HepG2 (cell line): ENCODE results near the gene DIPK1A. TPM values are rescaled to one million over a fixed set of nuclear protein-coding genes. Genes with fewer than 3 reads are reported as not detected.

Source experiments
- ARID2 ChIP-seq: sonication (generic); formaldehyde crosslinking; IDR thresholded peaks from 2 replicates; pipeline ENCODE4 v1.8.1; 2022; ENCODE audit warnings: mild to moderate bottlenecking, missing genetic modification reagents, borderline replicate concordance
- BORCS8-MEF2B ChIP-seq: sonication (generic); formaldehyde crosslinking; IDR thresholded peaks from 2 replicates; pipeline ENCODE4 v1.8.0; 2022; ENCODE audit warnings: mild to moderate bottlenecking, missing genetic modification reagents
- CCDC6 ChIP-seq: sonication (generic); formaldehyde crosslinking; IDR thresholded peaks from 2 replicates; pipeline ENCODE4 v1.8.1; 2022; ENCODE audit warnings: mild to moderate bottlenecking, missing genetic modification reagents, moderate library complexity
- CREB1 ChIP-seq, 2 experiments: fragments of 450-650 bp in 1 of 2; IDR thresholded peaks; 2 replicates each; pipeline ENCODE4 v1.6.1; 2016 to 2017; ENCODE audit warnings: control low read depth in 1 of 2, mild to moderate bottlenecking in 1 of 2, missing compliant biosample characterization in 1 of 2, missing genetic modification characterization in 1 of 2
- MIER2 ChIP-seq: IDR thresholded peaks from 2 replicates; pipeline ENCODE4 v1.6.1; 2016; ENCODE audit warnings: missing biosample characterization, missing genetic modification reagents
- MYC ChIP-seq: sonication (generic); formaldehyde crosslinking; IDR thresholded peaks from 2 replicates; pipeline ENCODE4 v1.9.0; 2021; ENCODE audit warnings: missing genetic modification reagents, borderline replicate concordance
- NFYB ChIP-seq: sonication (generic); formaldehyde crosslinking; IDR thresholded peaks from 2 replicates; pipeline ENCODE4 v1.4.0; 2020; ENCODE audit warnings: missing genetic modification reagents
- PAXIP1 ChIP-seq: sonication (generic); formaldehyde crosslinking; conservative IDR thresholded peaks from 2 replicates; pipeline ENCODE4 v1.4.0; 2020; ENCODE audit warnings: mild to moderate bottlenecking, missing genetic modification reagents, moderate library complexity
- SIX4 ChIP-seq: sonication (generic); formaldehyde crosslinking; IDR thresholded peaks from 2 replicates; pipeline ENCODE4 v1.4.0; 2020; ENCODE audit warnings: missing genetic modification reagents
- ZBTB26 ChIP-seq: IDR thresholded peaks from 2 replicates; pipeline ENCODE4 v1.6.1; 2016; ENCODE audit warnings: missing compliant biosample characterization, missing genetic modification reagents, borderline replicate concordance
- ZBTB33 ChIP-seq: sonication (generic); formaldehyde crosslinking; IDR thresholded peaks from 2 replicates; pipeline ENCODE4 v1.4.0; 2020; ENCODE audit warnings: missing genetic modification reagents
- ZBTB37 ChIP-seq: sonication (generic); formaldehyde crosslinking; IDR thresholded peaks from 2 replicates; pipeline ENCODE4 v1.4.0; 2020; ENCODE audit warnings: mild to moderate bottlenecking, missing genetic modification reagents
- ZNF124 ChIP-seq: sonication (generic); formaldehyde crosslinking; IDR thresholded peaks from 2 replicates; pipeline ENCODE4 v1.4.0; 2020; ENCODE audit warnings: missing genetic modification reagents
- ZNF503 ChIP-seq: sonication (generic); formaldehyde crosslinking; IDR thresholded peaks from 2 replicates; pipeline ENCODE4 v1.4.0; 2020; ENCODE audit warnings: missing genetic modification reagents
- ZNF614 ChIP-seq: IDR thresholded peaks from 2 replicates; pipeline ENCODE4 v1.6.1; 2018; ENCODE audit warnings: missing biosample characterization, missing genetic modification reagents, inconsistent platforms, borderline replicate concordance
- polyA plus RNA-seq, 8 experiments: library from polyadenylated mRNA; depleted of rRNA in 3 of 8; stranded (reverse) in 7 of 8; unstranded in 1 of 8; fragments of >200 nt; fragmentation: Illumina TruSeq in 4 of 8; extraction: Trizol in 4 of 8; gene quantifications; 2 replicates each; pipeline versions ENCODE4 v1.2.1 to v1.2.3, GENCODE V29; 2011 to 2016; ENCODE audit warnings: low read depth in 4 of 8, missing spikeins in 1 of 8, mixed read lengths in 1 of 8; ENCODE audit not compliant: insufficient read depth in 1 of 8
- total RNA-seq, 5 experiments: library from RNA; depleted of rRNA; stranded (reverse); fragments of >200 nt; fragmentation: Illumina TruSeq; extraction: Trizol; gene quantifications; 2 replicates each; pipeline ENCODE4 v1.2.3, GENCODE V29; 2016; ENCODE audit warnings: low read depth in 1 of 5

The DIPK1A gene
- total and polyA plus RNA-seq, 2 of the 13 experiments (the other 11 are each of a cell fraction or from before 2014, with no cell fraction given): 8.4 TPM

- TF ChIP-seq CCDC6 (CRISPR knock-in tag): 0 out of 2 replicates have a peak, but pooled peaks have one; percentile 48
- peak; percentile 44; the same call in 1 of the 2 replicates for TF ChIP-seq ZNF614 (CRISPR knock-in tag)
- peak; percentile 64; the same call in 1 of the 2 replicates for TF ChIP-seq SIX4
- peak; percentile 44; the same call in 1 of the 2 replicates for TF ChIP-seq MIER2 (CRISPR knock-in tag)
- peak; percentile 41; the same call in 1 of the 2 replicates for TF ChIP-seq ZNF124 (CRISPR knock-in tag)
- TF ChIP-seq CREB1 (IDR thresholded peaks at IDR 0.05): no peak
- no peak for TF ChIP-seq CREB1 (CRISPR knock-in tag; IDR thresholded peaks at IDR 0.05)
- peak; percentile 15; the same call in 1 of the 2 replicates for TF ChIP-seq NFYB (CRISPR knock-in tag)
- no peak for TF ChIP-seq BORCS8-MEF2B (CRISPR knock-in tag)
- TF ChIP-seq ZBTB33 (CRISPR knock-in tag): peak; percentile 34; the same call in 1 of the 2 replicates
- TF ChIP-seq MYC (CRISPR knock-in tag): peak; percentile 34
- peak; percentile 94 for TF ChIP-seq PAXIP1 (CRISPR knock-in tag)
- TF ChIP-seq ZNF503 (CRISPR knock-in tag): peak; percentile 36; the same call in 1 of the 2 replicates
- no peak for TF ChIP-seq ZBTB37 (CRISPR knock-in tag)
- peak; percentile 99 for TF ChIP-seq ZBTB26 (CRISPR knock-in tag)
- TF ChIP-seq ARID2 (CRISPR knock-in tag): no peak
Observed at GRCh38 chr1:92951141-92951582, 10.1 kb downstream of the DIPK1A start (continued).
